Testis (tissue), 3 donors: ENCODE data around the gene MLLT1. TPM values are rescaled to one million over a fixed set of nuclear protein-coding genes. Genes with fewer than 3 reads are reported as not detected.

Source experiments
- DNase-seq: peaks from one replicate; pipeline ENCODE4 v3.0.0-alpha.2; 2019
- H3K27ac ChIP-seq, 2 donors: fragments of 200-600 bp; sonication (generic); one replicate each; pipeline ENCODE4 v1.5.1; 2019
- H3K27me3 ChIP-seq: fragments of 200-600 bp; sonication (generic); one replicate; pipeline ENCODE4 v1.5.1; 2019
- H3K36me3 ChIP-seq: fragments of 200-600 bp; sonication (generic); one replicate; pipeline ENCODE4 v1.5.1; 2017; ENCODE audit warnings: low read depth; ENCODE audit errors: missing control alignments
- H3K4me1 ChIP-seq: fragments of 200-600 bp; sonication (generic); one replicate; pipeline ENCODE4 v1.5.1; 2019
- H3K4me3 ChIP-seq, 2 donors: fragments of 200-600 bp; sonication (generic); one replicate each; pipeline ENCODE4 v1.5.1; 2017 to 2019
- H3K9me3 ChIP-seq: fragments of 200-600 bp; sonication (generic); one replicate; pipeline ENCODE4 v1.5.1; 2017
- POLR2A ChIP-seq: fragments of 450-650 bp; IDR thresholded peaks from one replicate; pipeline ENCODE4 v1.6.1; 2017; ENCODE audit warnings: antibody characterized with exemption, mild to moderate bottlenecking, moderate library complexity
- WGBS, 2 donors: methylation state at CpG; one replicate each; pipeline ENCODE4 v1.1.5; 2018; 5-methylcytosine and 5-hydroxymethylcytosine counted together
- intact Hi-C: fragments of 100-400 bp; cut with DNase I; formaldehyde crosslinking; loops from one replicate; pipeline ENCODE4 v1.15.1; 2023; ENCODE audit warnings: low total_unique reads
- polyA plus RNA-seq: library from polyadenylated mRNA; stranded (reverse); fragments of 350-450 nt; fragmentation: Illumina TruSeq; extraction: RNeasy Lipid Tissue Mini Kit (QIAGEN cat#74804); gene quantifications from one replicate; pipeline ENCODE4 v1.2.3, GENCODE V29; 2014; ENCODE audit warnings: low read depth, low replicate concordance; ENCODE audit not compliant: insufficient read depth
- total RNA-seq, 2 donors: library from RNA; depleted of rRNA; stranded (reverse); fragments of >200 nt; gene quantifications; one replicate each; pipeline ENCODE4 v1.2.3, GENCODE V29; 2016
- TF ChIP-seq, protein P1 (sequence below), 3 experiments: fragments of 450-650 bp in 2 of 3; fragments of 200-600 bp in 1 of 3; sonication (generic) in 1 of 3; IDR thresholded peaks; one replicate each; pipeline ENCODE4 v1.5.1; 2016 to 2019; ENCODE audit warnings: antibody characterized with exemption in 3 of 3, mild to moderate bottlenecking in 2 of 3, moderate library complexity in 1 of 3

Gene MLLT1
- total and polyA plus RNA-seq, 3 donors from 2014 or later = 17.3 to 32.0 (median 22.4) TPM

DNA sequence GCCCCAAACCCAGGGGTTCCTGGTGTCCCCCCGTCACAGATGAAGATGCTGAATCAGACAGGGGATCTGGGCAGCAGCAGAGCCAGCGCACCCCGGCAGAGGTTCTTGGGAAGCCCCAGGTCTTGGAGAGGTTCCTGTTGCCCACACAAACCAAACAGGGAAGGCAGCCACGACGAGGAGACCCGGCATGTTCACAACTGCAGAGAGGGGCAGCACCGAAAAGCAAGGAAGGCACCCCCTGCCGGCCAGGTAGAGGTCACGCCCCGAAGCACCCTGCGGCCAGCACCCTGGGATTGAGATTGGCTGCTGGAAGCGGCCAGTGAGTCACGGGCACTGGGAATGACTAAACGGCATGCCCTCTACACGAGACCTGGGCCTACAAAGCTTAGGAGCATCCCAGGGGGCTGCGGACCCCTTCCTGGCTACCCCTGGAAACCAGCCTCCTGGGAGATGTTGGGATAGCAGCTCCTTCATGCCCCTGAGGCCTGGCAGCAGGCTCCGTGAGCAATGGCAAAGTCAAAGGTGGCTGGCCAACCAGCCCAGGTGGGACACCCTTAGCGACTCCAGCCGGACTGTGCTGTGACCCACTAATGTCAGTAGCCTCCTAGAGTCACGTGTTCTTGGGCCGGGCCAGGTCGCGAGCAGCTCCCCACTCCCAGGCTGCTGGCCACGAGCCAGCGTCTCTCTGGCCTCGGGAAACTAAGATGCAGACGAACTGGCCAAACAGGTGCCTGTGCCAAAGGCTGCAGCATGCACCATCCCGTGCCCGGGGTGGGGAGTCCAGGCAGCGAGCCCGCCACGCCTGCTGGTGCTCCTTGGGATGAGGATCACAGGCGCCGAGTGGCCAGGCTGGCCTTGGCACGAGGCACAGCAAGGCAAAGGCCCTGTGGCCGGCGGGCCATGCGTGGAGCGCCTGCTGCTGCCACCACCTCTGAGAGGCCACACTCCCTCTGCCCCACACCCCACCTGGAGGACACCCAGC is 43.2 kb downstream of the MLLT1 start:
- Histone ChIP-seq H3K4me3 (no peak overlapping the region), H3K4me1 (peaks cover 30% of the 10 kb centered on the region), H3K27me3 (no peaks in the 10 kb centered on the region), H3K36me3 (no peaks in the 10 kb centered on the region), H3K9me3 (no peaks in the 10 kb centered on the region), H3K27ac (no peak overlapping the region)
- intact Hi-C loops = no loop called here
- 87 to 89% methylated on average over 15 to 39 of the region's 39 CpGs for WGBS, 2 donors
- no peak for DNase-seq
- no peak for TF ChIP-seq POLR2A
- TF ChIP-seq, protein P1, sequence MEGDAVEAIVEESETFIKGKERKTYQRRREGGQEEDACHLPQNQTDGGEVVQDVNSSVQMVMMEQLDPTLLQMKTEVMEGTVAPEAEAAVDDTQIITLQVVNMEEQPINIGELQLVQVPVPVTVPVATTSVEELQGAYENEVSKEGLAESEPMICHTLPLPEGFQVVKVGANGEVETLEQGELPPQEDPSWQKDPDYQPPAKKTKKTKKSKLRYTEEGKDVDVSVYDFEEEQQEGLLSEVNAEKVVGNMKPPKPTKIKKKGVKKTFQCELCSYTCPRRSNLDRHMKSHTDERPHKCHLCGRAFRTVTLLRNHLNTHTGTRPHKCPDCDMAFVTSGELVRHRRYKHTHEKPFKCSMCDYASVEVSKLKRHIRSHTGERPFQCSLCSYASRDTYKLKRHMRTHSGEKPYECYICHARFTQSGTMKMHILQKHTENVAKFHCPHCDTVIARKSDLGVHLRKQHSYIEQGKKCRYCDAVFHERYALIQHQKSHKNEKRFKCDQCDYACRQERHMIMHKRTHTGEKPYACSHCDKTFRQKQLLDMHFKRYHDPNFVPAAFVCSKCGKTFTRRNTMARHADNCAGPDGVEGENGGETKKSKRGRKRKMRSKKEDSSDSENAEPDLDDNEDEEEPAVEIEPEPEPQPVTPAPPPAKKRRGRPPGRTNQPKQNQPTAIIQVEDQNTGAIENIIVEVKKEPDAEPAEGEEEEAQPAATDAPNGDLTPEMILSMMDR (IDR thresholded peaks at IDR 0.05) = no peak

DNA sequence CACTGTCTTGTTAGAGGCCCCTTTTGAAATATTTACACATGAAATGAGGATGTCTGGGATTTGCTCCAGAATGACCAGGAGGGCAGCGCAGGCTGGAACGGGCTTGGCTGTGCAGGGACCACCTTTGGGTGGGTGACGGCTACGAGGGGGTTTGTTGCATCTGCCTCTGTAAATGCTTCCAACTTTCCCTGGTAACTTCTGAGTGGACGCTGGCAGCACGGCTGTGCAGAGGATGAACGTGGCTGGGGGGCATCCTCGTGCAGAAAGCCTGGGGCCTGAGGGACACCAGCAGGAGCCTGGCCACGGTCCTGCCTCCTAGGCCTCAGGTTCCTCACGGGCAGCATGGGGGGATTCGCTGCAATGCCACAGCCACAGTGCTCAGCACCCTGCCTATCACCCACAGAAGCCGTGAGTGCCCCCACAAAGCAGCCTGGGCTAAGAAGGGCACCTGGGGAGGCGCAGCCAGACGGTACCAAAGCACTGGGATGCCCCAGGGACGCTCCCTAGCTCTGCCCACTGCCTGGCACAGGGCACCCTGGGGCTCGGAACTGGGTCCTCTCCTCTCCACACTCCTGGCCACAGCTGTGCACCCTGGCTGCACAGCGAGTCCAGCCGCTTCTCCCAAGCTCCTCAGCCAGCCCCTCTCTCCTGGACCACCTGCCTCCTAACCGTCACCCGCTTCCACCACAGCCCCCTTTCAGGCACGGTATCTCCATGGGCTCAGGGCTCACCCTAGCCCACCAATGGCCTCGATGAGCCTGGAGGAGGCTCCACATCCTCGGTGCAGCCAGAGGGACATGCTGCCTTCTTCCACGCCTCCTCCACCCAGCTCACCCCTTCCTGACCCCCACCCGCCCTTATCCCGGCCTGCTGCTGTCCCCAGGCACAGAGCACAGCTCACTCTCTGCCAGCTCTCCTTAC is 44.5 kb downstream of the MLLT1 start:
- H3K9me3 ChIP-seq = no peaks in the 10 kb centered on the region
- H3K36me3 ChIP-seq = no peaks in the 10 kb centered on the region
- peaks cover 26% of the 10 kb centered on the region for H3K4me1 ChIP-seq
- no peaks in the 10 kb centered on the region for H3K27me3 ChIP-seq
- no peak overlapping the region for H3K4me3 ChIP-seq
- TF ChIP-seq POLR2A = no peak
- TF ChIP-seq, protein P1 (IDR thresholded peaks at IDR 0.05) = no peak
- WGBS, 2 donors = 91 to 93% methylated on average over 18 to 26 of the region's 26 CpGs
- no peak for DNase-seq
- no peak overlapping the region for H3K27ac ChIP-seq
- intact Hi-C loops = no loop called here

DNA sequence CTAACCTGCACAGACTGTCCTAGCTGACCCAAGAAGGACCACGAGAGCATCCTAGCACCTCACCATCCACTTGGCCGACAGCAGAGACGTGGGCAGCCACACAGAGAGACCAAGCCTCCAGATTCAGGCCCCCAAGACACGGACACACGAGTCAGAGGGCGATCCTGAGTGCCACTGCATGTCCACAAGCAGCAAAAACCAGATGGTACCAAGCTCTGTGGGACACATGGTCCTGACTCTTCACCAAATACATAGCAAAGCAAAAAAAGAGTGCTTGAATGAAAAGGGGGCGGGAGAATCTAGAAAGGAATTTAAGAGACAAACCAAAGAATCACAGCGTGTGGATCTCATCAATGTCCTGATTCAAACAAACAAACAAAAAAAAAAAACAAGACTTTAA is 45.2 kb downstream of the MLLT1 start:
- intact Hi-C loops = no loop called here
- Histone ChIP-seq H3K4me3 (no peak overlapping the region), H3K4me1 (peaks cover 26% of the 10 kb centered on the region), H3K27me3 (no peaks in the 10 kb centered on the region), H3K9me3 (no peaks in the 10 kb centered on the region), H3K27ac (no peak overlapping the region), H3K36me3 (no peaks in the 10 kb centered on the region)
- no peak for DNase-seq
- TF ChIP-seq, protein P1 (IDR thresholded peaks at IDR 0.05) = no peak
- TF ChIP-seq POLR2A = no peak
- 88 to 92% methylated on average over 8 of the region's 8 CpGs for WGBS, 2 donors

DNA sequence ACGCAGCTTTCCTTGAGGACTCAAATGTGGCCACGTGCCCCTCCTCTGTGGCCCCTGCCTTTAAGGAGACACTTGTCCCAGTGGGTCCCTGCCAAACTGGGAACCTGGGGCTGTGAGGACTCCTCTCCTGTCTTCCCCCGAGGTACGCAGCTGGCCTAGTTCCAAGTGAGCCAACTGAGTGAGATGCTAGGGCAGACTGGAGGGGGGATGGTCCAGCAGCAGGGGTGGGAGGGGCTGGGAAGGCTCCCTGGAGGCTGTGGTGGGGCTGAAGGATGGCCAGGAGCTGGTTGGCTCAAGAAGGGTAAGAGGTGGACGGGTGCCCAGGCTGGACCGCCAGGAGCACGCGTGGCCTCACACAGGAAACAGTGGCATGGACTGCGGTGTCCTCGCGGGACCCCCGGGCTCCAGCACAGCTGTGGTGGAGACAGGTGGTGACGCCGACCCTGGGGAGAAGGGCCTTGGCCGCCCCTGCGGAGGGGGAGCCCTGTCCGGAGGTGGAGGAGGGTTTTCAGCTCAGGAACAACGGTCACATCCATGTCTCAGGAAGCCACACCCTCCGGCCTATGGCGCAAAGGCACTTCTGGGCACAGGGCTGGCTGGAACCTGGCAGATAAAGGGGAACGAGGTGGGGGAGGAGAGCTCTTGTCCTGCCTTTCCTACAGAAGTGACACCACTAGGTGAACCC is 45.8 kb downstream of the MLLT1 start:
- 61 to 72% methylated on average over 19 to 21 of the region's 21 CpGs for WGBS, 2 donors
- Histone ChIP-seq H3K9me3 (no peaks in the 10 kb centered on the region), H3K36me3 (no peaks in the 10 kb centered on the region), H3K27me3 (no peaks in the 10 kb centered on the region), H3K4me3 (no peak overlapping the region), H3K4me1 (peaks cover 24% of the 10 kb centered on the region), H3K27ac (no peak overlapping the region)
- no peak for DNase-seq
- TF ChIP-seq POLR2A = no peak
- intact Hi-C loops = no loop called here
